IMR-90 (cell line): Measurements from ENCODE around the gene RABGGTB. TPM values are rescaled to one million over a fixed set of nuclear protein-coding genes. Genes with fewer than 3 reads are reported as not detected.

Experiments
- ATAC-seq: fragments of 200-7000 bp; cut with Tn5 transposase; 2 replicates; pipeline ENCODE4 v1.9.1; 2020; ENCODE audit warnings: low read depth, mild to moderate bottlenecking, moderate library complexity
- BruUV-seq: library from RNA; stranded (reverse); fragments of 400-500 nt; replicated peaks from 2 replicates; lab custom pipeline; 2021; lab: Mats Ljungman, UMichigan
- CTCF ChIA-PET: fragments of 300-600 bp; formaldehyde crosslinking; extraction: SDS; loops from one replicate; lab custom pipeline; 2021; ENCODE audit warnings: antibody characterized with exemption; lab: Yijun Ruan, JAX
- POLR2A ChIA-PET: fragments of 300-600 bp; sonication (Branson Sonifier 250); formaldehyde crosslinking; loops from one replicate; lab custom pipeline; 2022; ENCODE audit warnings: antibody characterized with exemption; ENCODE audit not compliant: unreplicated experiment; lab: Charles Lee
- DNase-seq: peaks from one replicate; pipeline ENCODE4 v3.0.0; 2013
- H2AFZ ChIP-seq: replicated peaks from 2 replicates; pipeline ENCODE3; 2013; ENCODE audit warnings: low read length, mild to moderate bottlenecking; ENCODE audit not compliant: poor library complexity
- H2AK5ac ChIP-seq: 2 replicates; pipeline ENCODE4 v1.6.1; 2013; ENCODE audit warnings: low read depth, low read length, inconsistent platforms
- H2AK9ac ChIP-seq: replicated peaks from 2 replicates; pipeline ENCODE3; 2013; ENCODE audit warnings: mild to moderate bottlenecking, low read depth, low read length, moderate library complexity; ENCODE audit not compliant: poor library complexity
- H2BK120ac ChIP-seq: 2 replicates; pipeline ENCODE4 v1.6.1; 2013; ENCODE audit warnings: low read depth, low read length, inconsistent platforms
- H2BK15ac ChIP-seq: 3 replicates; pipeline ENCODE4 v1.6.1; 2013; ENCODE audit warnings: low read depth, low read length, inconsistent platforms
- H2BK20ac ChIP-seq: 2 replicates; pipeline ENCODE4 v1.6.1; 2013; ENCODE audit warnings: low read depth, mild to moderate bottlenecking, inconsistent platforms, low read length, moderate library complexity
- H2BK5ac ChIP-seq: 2 replicates; pipeline ENCODE4 v1.6.1; 2013; ENCODE audit warnings: mild to moderate bottlenecking, low read depth, low read length, inconsistent platforms; ENCODE audit not compliant: poor library complexity, severe bottlenecking
- H3K14ac ChIP-seq: replicated peaks from 2 replicates; pipeline ENCODE4 v1.6.1; 2013; ENCODE audit warnings: low read depth, low read length, inconsistent platforms
- H3K18ac ChIP-seq: 2 replicates; pipeline ENCODE4 v1.6.1; 2013; ENCODE audit warnings: low read depth, low read length, control low read depth
- H3K23ac ChIP-seq: 2 replicates; pipeline ENCODE4 v1.6.1; 2013; ENCODE audit warnings: low read depth, low read length, inconsistent platforms
- H3K27ac ChIP-seq: 2 replicates; pipeline ENCODE4 v1.5.1; 2013; ENCODE audit warnings: mild to moderate bottlenecking, control low read depth, low read length; ENCODE audit not compliant: insufficient read depth
- H3K27me3 ChIP-seq: 2 replicates; pipeline ENCODE4 v1.6.1; 2013; ENCODE audit warnings: low read length; ENCODE audit not compliant: control insufficient read depth, insufficient read depth
- H3K36me3 ChIP-seq: 2 replicates; pipeline ENCODE4 v1.6.1; 2013; ENCODE audit warnings: low read length, mixed read lengths; ENCODE audit not compliant: control insufficient read depth, insufficient read depth
- H3K4ac ChIP-seq: 2 replicates; pipeline ENCODE4 v1.6.1; 2013; ENCODE audit warnings: low read depth, low read length, inconsistent platforms
- H3K4me1 ChIP-seq: 2 replicates; pipeline ENCODE4 v1.6.1; 2013; ENCODE audit warnings: low read length, mixed read lengths; ENCODE audit not compliant: control insufficient read depth, insufficient read depth
- H3K4me2 ChIP-seq: 2 replicates; pipeline ENCODE4 v1.6.1; 2013; ENCODE audit warnings: low read depth, mild to moderate bottlenecking, control low read depth, low read length, moderate library complexity
- H3K4me3 ChIP-seq: 2 replicates; pipeline ENCODE4 v1.5.1; 2013; ENCODE audit warnings: low read depth, mild to moderate bottlenecking, control low read depth, low read length, moderate library complexity; ENCODE audit not compliant: insufficient read depth
- H3K56ac ChIP-seq: 2 replicates; pipeline ENCODE4 v1.6.1; 2013; ENCODE audit warnings: low read length, inconsistent platforms; ENCODE audit not compliant: insufficient read depth; ENCODE audit errors: extremely low read depth
- H3K79me1 ChIP-seq, 2 experiments: 2 replicates each; pipeline ENCODE4 v1.6.1; 2013; ENCODE audit warnings: low read length in 2 of 2, inconsistent platforms in 1 of 2, low read depth in 1 of 2
- H3K9ac ChIP-seq: 2 replicates; pipeline ENCODE4 v1.6.1; 2013; ENCODE audit warnings: low read depth, low read length, control low read depth
- H3K9me1 ChIP-seq: 2 replicates; pipeline ENCODE4 v1.6.1; 2013; ENCODE audit warnings: low read length, inconsistent platforms; ENCODE audit not compliant: insufficient read depth
- H3K9me3 ChIP-seq: 2 replicates; pipeline ENCODE4 v1.6.1; 2013; ENCODE audit warnings: low read length; ENCODE audit not compliant: control insufficient read depth, insufficient read depth
- H4K20me1 ChIP-seq: 2 replicates; pipeline ENCODE4 v1.6.1; 2013; ENCODE audit warnings: low read length, inconsistent platforms; ENCODE audit not compliant: insufficient read depth
- H4K5ac ChIP-seq: 2 replicates; pipeline ENCODE4 v1.6.1; 2013; ENCODE audit warnings: mild to moderate bottlenecking, low read depth, low read length, control low read depth
- H4K8ac ChIP-seq, 2 experiments: 2 replicates each; pipeline ENCODE4 v1.6.1; 2013; ENCODE audit warnings: low read depth in 2 of 2, low read length in 2 of 2, control low read depth in 1 of 2, inconsistent platforms in 1 of 2
- H4K91ac ChIP-seq: 2 replicates; pipeline ENCODE4 v1.6.1; 2013; ENCODE audit warnings: low read depth, low read length, inconsistent platforms; ENCODE audit not compliant: insufficient read depth
- BHLHE40 ChIP-seq: fragments of 150-350 bp; IDR thresholded peaks from 2 replicates; pipeline ENCODE4 v1.6.1; 2016; ENCODE audit warnings: mild to moderate bottlenecking, low read depth, low read length
- CEBPB ChIP-seq: IDR thresholded peaks from 2 replicates; pipeline ENCODE4 v1.6.1; 2012; ENCODE audit warnings: low read depth, low read length, improper control_type of control experiment
- CHD1 ChIP-seq: IDR thresholded peaks from 2 replicates; pipeline ENCODE4 v1.6.1; 2012; ENCODE audit warnings: low read depth, low read length, improper control_type of control experiment
- FOS ChIP-seq: fragments of 150-350 bp; IDR thresholded peaks from 2 replicates; pipeline ENCODE4 v1.6.1; 2016; ENCODE audit warnings: low read depth, low read length
- MAFK ChIP-seq: IDR thresholded peaks from 2 replicates; pipeline ENCODE4 v1.6.1; 2012; ENCODE audit warnings: low read depth, low read length, improper control_type of control experiment
- MXI1 ChIP-seq: IDR thresholded peaks from 2 replicates; pipeline ENCODE4 v1.6.1; 2012; ENCODE audit warnings: low read depth, mild to moderate bottlenecking, low read length, moderate library complexity, borderline replicate concordance
- NFE2L2 ChIP-seq: fragments of 150-350 bp; IDR thresholded peaks from 2 replicates; pipeline ENCODE4 v1.6.1; 2016; ENCODE audit warnings: low read depth, mild to moderate bottlenecking, low read length
- POLR2A ChIP-seq: IDR thresholded peaks from 2 replicates; pipeline ENCODE4 v1.6.1; 2012; ENCODE audit warnings: mild to moderate bottlenecking, low read depth, low read length
- RAD21 ChIP-seq: IDR thresholded peaks from 2 replicates; pipeline ENCODE4 v1.6.1; 2012; ENCODE audit warnings: low read length, improper control_type of control experiment
- RCOR1 ChIP-seq: IDR thresholded peaks from 2 replicates; pipeline ENCODE4 v1.6.1; 2012; ENCODE audit warnings: mild to moderate bottlenecking, low read length, improper control_type of control experiment; ENCODE audit not compliant: insufficient replicate concordance
- RFX5 ChIP-seq: IDR thresholded peaks from 2 replicates; pipeline ENCODE4 v1.8.0; 2012; ENCODE audit warnings: low read depth, mild to moderate bottlenecking, low read length, moderate library complexity
- SMC3 ChIP-seq: fragments of 150-350 bp; IDR thresholded peaks from 2 replicates; pipeline ENCODE4 v1.6.1; 2016; ENCODE audit warnings: low read depth, mild to moderate bottlenecking, antibody characterized with exemption, low read length, moderate library complexity
- WGBS, 2 experiments: methylation state at CpG; one replicate each; pipeline versions ENCODE4 v1.1.5 to v1.1.7; 2013; ENCODE audit warnings: missing lambda C conversion rate in 2 of 2; ENCODE audit not compliant: insufficient read length in 1 of 2; ENCODE audit errors: extremely low coverage in 2 of 2; 5-methylcytosine and 5-hydroxymethylcytosine counted together
- dilution Hi-C: fragments of 300-500 bp; cut with HindIII; formaldehyde crosslinking; loops from one replicate; pipeline ENCODE4 v1.14.3; 2018; ENCODE audit warnings: low sequenced_read_pairs; ENCODE audit not compliant: unreplicated experiment
- in situ Hi-C: fragments of 300-500 bp; cut with MboI; formaldehyde crosslinking; loops from 3 replicates; pipeline ENCODE4 v1.14.3; 2019; ENCODE audit warnings: low sequenced_read_pairs, inconsistent platforms, mixed read lengths
- intact Hi-C: fragments of 100-400 bp; cut with micrococcal nuclease; formaldehyde crosslinking; loops from 2 replicates; pipeline ENCODE4 v1.10.0; 2022
- polyA plus RNA-seq, 3 experiments: library from polyadenylated mRNA; depleted of rRNA; stranded (reverse); fragments of >200 nt; gene quantifications; 2 replicates each; pipeline ENCODE4 v1.2.3, GENCODE V29; 2012; ENCODE audit warnings: low replicate concordance in 1 of 3
- total RNA-seq: library from RNA; depleted of rRNA; stranded (reverse); fragments of >200 nt; gene quantifications from 2 replicates; pipeline ENCODE4 v1.2.3, GENCODE V29; 2012
- TF ChIP-seq, protein P1 (sequence below): fragments of 150-350 bp; IDR thresholded peaks from 2 replicates; pipeline ENCODE4 v1.6.1; 2016; ENCODE audit warnings: low read depth, mild to moderate bottlenecking, low read length, moderate library complexity, borderline replicate concordance
- TF ChIP-seq, protein P2 (sequence below): fragments of 150-350 bp; IDR thresholded peaks from 2 replicates; pipeline ENCODE4 v1.6.1; 2017; ENCODE audit warnings: mild to moderate bottlenecking, antibody characterized with exemption, low read length, low read depth
- TF ChIP-seq, protein P3 (sequence below): conservative IDR thresholded peaks from 2 replicates; pipeline ENCODE4 v1.5.1; 2012; ENCODE audit warnings: mild to moderate bottlenecking, low read depth, low read length, improper control_type of control experiment

Gene RABGGTB
- total and polyA plus RNA-seq, 2 of the 4 experiments (the other 2 are of a cell fraction): 48.2 to 76.0 TPM

DNA sequence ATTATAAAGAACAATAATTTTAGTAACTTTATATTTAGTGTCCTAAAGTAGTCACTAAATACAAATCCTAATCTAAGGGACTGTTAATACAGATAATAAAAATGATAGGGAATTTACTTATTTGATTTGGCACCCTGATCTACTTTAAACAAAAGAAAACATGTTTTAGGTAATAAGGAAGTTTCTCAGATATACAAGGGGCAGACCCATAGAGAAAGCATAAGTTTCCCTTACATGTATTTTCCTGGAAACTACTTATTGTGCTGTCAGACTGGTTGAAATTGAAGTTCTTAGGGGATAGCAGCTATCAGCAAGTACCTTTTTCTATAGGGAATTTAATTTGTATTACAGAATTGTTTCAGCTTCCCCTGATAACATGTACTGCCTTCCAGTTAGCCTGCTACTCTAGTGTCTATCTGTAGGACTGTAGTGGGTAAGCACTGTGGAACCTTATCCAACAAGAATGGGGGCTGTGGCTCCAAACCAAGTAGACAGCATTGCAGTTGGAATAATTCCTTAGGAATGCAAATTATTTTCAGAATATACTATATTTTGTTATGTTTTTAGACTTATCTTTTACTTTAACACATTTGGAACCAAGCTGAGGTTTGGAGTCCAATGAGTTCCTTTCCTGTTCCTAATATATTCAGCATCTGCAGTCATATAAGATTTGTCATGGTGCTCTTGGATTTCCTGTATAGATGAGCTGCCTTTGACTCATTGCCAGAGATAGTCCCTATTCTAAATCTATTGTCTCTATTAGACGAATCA lies 25.3 kb downstream of the RABGGTB start:
- Histone ChIP-seq H2BK120ac (no peak overlapping the region), H3K36me3 (no peaks in the 10 kb centered on the region), H2BK15ac (no peak overlapping the region), H3K27me3 (no peaks in the 10 kb centered on the region), H2AK9ac (no peak overlapping the region), H3K9me1 (no peaks in the 10 kb centered on the region), H4K91ac (no peak overlapping the region), H4K5ac (no peak overlapping the region), H3K27ac (no peak overlapping the region), H3K23ac (no peak overlapping the region), H3K4ac (no peak overlapping the region), H2AK5ac (no peak overlapping the region), H4K8ac (no peak overlapping the region), H3K14ac (no peak overlapping the region), H2AFZ (no peak overlapping the region), H3K4me3 (no peak overlapping the region), H2BK5ac (no peak overlapping the region), H3K4me2 (no peak overlapping the region), H3K18ac (no peak overlapping the region), H3K9ac (no peak overlapping the region), H3K9me3 (no peaks in the 10 kb centered on the region), H3K56ac (no peak overlapping the region), H3K79me1 (no peaks in the 10 kb centered on the region), H2BK20ac (no peak overlapping the region), H3K4me1 (no peaks in the 10 kb centered on the region), H4K20me1 (no peaks in the 10 kb centered on the region)
- DNase-seq (peak; percentile 63), ATAC-seq (peak; percentile 86)
- TF ChIP-seq, protein P1, sequence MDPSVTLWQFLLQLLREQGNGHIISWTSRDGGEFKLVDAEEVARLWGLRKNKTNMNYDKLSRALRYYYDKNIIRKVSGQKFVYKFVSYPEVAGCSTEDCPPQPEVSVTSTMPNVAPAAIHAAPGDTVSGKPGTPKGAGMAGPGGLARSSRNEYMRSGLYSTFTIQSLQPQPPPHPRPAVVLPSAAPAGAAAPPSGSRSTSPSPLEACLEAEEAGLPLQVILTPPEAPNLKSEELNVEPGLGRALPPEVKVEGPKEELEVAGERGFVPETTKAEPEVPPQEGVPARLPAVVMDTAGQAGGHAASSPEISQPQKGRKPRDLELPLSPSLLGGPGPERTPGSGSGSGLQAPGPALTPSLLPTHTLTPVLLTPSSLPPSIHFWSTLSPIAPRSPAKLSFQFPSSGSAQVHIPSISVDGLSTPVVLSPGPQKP: no peak
- TF ChIP-seq CEBPB (no peak), MAFK (no peak), POLR2A (no peak), SMC3 (no peak), MXI1 (no peak), RFX5 (no peak), CHD1 (no peak), RCOR1 (no peak), FOS (no peak), RAD21 (no peak), BHLHE40 (no peak), NFE2L2 (no peak)
- TF ChIP-seq, protein P2, sequence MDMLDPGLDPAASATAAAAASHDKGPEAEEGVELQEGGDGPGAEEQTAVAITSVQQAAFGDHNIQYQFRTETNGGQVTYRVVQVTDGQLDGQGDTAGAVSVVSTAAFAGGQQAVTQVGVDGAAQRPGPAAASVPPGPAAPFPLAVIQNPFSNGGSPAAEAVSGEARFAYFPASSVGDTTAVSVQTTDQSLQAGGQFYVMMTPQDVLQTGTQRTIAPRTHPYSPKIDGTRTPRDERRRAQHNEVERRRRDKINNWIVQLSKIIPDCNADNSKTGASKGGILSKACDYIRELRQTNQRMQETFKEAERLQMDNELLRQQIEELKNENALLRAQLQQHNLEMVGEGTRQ: no peak
- TF ChIP-seq, protein P3, sequence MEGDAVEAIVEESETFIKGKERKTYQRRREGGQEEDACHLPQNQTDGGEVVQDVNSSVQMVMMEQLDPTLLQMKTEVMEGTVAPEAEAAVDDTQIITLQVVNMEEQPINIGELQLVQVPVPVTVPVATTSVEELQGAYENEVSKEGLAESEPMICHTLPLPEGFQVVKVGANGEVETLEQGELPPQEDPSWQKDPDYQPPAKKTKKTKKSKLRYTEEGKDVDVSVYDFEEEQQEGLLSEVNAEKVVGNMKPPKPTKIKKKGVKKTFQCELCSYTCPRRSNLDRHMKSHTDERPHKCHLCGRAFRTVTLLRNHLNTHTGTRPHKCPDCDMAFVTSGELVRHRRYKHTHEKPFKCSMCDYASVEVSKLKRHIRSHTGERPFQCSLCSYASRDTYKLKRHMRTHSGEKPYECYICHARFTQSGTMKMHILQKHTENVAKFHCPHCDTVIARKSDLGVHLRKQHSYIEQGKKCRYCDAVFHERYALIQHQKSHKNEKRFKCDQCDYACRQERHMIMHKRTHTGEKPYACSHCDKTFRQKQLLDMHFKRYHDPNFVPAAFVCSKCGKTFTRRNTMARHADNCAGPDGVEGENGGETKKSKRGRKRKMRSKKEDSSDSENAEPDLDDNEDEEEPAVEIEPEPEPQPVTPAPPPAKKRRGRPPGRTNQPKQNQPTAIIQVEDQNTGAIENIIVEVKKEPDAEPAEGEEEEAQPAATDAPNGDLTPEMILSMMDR: no peak
- in situ Hi-C loops: no loop called here
- dilution Hi-C loops: no loop called here
- CTCF ChIA-PET: no interaction called here
- intact Hi-C loops: no loop called here
- no CpG with 5 or more reads among the region's 1 CpG for WGBS, 2 experiments
- POLR2A ChIA-PET: no interaction called here
- no TSS peak for BruUV-seq
